ENCODE data around the gene DOK4. TPM values are rescaled to one million over a fixed set of nuclear protein-coding genes. Genes with fewer than 3 reads are reported as not detected.

The DOK4 gene
- total RNA-seq, 1 experiment from 2014 or later: 14.4 TPM

DNA sequence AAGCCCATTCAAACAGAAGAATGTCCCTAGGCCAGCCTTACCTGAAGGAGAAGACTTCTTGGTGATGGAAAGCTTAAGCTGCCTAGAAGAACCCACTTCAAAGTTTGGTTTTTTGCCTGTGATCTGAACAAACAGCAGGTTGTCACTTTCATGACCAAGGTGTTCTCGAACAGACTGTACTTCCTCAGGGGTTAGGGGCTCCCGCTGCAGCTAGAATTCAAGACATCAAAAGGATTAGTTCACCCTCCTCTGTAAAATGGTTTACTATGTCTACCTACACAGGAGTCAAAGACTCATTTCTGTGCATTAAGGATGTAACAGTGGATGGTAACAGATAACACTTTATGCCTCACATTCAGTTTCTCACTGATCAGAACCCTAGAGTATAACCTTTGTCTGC lies 52.3 kb downstream of the DOK4 start:
- H3K36me3 ChIP-seq (ENCODE audit: control insufficient read depth in 1 of 2, insufficient read depth in 2 of 2, low read length in 2 of 2): peaks cover 72 to 73% of the 10 kb centered on the region in 2 experiments

More for the DNA sequence above, 52.3 kb downstream of the DOK4 start:
- no peak for ATAC-seq
- Histone ChIP-seq H3K9ac (ENCODE audit: low read length) (no peak overlapping the region), H2AFZ (ENCODE audit: low read depth, low read length, poor library complexity, severe bottlenecking) (no peak overlapping the region), H3K4me3 (replicated peaks in 1 of 2; ENCODE audit: low read depth in 1 of 2, low read length in 2 of 2) (no peak overlapping the region), H4K20me1 (ENCODE audit: insufficient read depth) (no peaks in the 10 kb centered on the region), H3K4me1 (ENCODE audit: control insufficient read depth in 1 of 2, insufficient read depth in 2 of 2, low read length in 2 of 2) (no peaks in the 10 kb centered on the region), H3K4me2 (ENCODE audit: low read length) (no peak overlapping the region), H3K79me2 (ENCODE audit: insufficient read depth, low read length) (no peaks in the 10 kb centered on the region), H3K27me3 (ENCODE audit: insufficient read depth, low read length) (no peaks in the 10 kb centered on the region), H3K9me2 (ENCODE audit: insufficient read depth) (no peaks in the 10 kb centered on the region), H3K9me3 (ENCODE audit: control insufficient read depth in 1 of 2, insufficient read depth in 1 of 2, low read depth in 1 of 2, low read length in 2 of 2) (no peaks in the 10 kb centered on the region), H3K27ac (ENCODE audit: low read depth, low read length) (no peak overlapping the region)
- TF ChIP-seq TCF7L2 (IDR thresholded peaks at IDR 0.05; ENCODE audit: borderline replicate concordance, extremely low read depth, insufficient read depth, insufficient read length) (no peak), ELF1 (IDR thresholded peaks at IDR 0.05; ENCODE audit: borderline replicate concordance, low read depth) (no peak), CEBPB (IDR thresholded peaks at IDR 0.05; ENCODE audit: low read depth) (no peak), RAD21 (IDR thresholded peaks at IDR 0.05; ENCODE audit: low read depth) (no peak), CBX3 (IDR thresholded peaks at IDR 0.05; ENCODE audit: low read depth) (no peak), YY1 (IDR thresholded peaks at IDR 0.05; ENCODE audit: extremely low read depth, insufficient replicate concordance, low read depth, low read length) (no peak), FOSL1 (IDR thresholded peaks at IDR 0.05; ENCODE audit: low read depth) (no peak), POLR2A (IDR thresholded peaks at IDR 0.05; ENCODE audit: borderline replicate concordance, extremely low read depth, insufficient read depth, insufficient read length) (no peak), ZFX (IDR thresholded peaks at IDR 0.05) (no peak), POLR2AphosphoS5 (IDR thresholded peaks at IDR 0.05; ENCODE audit: low read depth, low read length) (no peak)
- TF ChIP-seq, protein P1, sequence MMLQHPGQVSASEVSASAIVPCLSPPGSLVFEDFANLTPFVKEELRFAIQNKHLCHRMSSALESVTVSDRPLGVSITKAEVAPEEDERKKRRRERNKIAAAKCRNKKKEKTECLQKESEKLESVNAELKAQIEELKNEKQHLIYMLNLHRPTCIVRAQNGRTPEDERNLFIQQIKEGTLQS (IDR thresholded peaks at IDR 0.05): no peak
- TF ChIP-seq, protein P2, sequence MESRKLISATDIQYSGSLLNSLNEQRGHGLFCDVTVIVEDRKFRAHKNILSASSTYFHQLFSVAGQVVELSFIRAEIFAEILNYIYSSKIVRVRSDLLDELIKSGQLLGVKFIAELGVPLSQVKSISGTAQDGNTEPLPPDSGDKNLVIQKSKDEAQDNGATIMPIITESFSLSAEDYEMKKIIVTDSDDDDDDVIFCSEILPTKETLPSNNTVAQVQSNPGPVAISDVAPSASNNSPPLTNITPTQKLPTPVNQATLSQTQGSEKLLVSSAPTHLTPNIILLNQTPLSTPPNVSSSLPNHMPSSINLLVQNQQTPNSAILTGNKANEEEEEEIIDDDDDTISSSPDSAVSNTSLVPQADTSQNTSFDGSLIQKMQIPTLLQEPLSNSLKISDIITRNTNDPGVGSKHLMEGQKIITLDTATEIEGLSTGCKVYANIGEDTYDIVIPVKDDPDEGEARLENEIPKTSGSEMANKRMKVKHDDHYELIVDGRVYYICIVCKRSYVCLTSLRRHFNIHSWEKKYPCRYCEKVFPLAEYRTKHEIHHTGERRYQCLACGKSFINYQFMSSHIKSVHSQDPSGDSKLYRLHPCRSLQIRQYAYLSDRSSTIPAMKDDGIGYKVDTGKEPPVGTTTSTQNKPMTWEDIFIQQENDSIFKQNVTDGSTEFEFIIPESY (IDR thresholded peaks at IDR 0.05; ENCODE audit: extremely low read depth, insufficient replicate concordance, low read length): no peak
- intact Hi-C loops (cut with micrococcal nuclease): no loop called here
- BruUV-seq (replicated peaks): no TSS peak
- ChIA-PET RAD21 (ENCODE audit: low non-redundant PET in 1 of 2, low total read pairs in 2 of 2, uncharacterized antibody in 2 of 2, unreplicated experiment in 2 of 2) (no interaction called here), CTCF (no interaction called here), POLR2A (no interaction called here)
- no peak for DNase-seq (ENCODE audit: low read depth, low spot score)
